OCI-LY7 (cell line): Measurements from ENCODE around the gene UBE2U. TPM values are rescaled to one million over a fixed set of nuclear protein-coding genes. Genes with fewer than 3 reads are reported as not detected.

Experiments
- Bru-seq: library from RNA; stranded (reverse); fragments of 400-500 nt; gene quantifications from one replicate; lab custom pipeline; 2021; lab: Mats Ljungman, UMichigan
- BruChase-seq, 2 experiments: library from RNA; stranded (reverse); fragments of 400-500 nt; gene quantifications; one replicate each; lab custom pipeline; 2021; lab: Mats Ljungman, UMichigan
- BruUV-seq: library from RNA; stranded (reverse); fragments of 400-500 nt; replicated peaks from 2 replicates; lab custom pipeline; 2021; lab: Mats Ljungman, UMichigan
- CTCF ChIA-PET: fragments of 300-600 bp; sonication (Branson Sonifier 250); formaldehyde crosslinking; loops from one replicate; lab custom pipeline; 2022; ENCODE audit warnings: antibody characterized with exemption; ENCODE audit not compliant: unreplicated experiment; lab: Charles Lee
- POLR2A ChIA-PET: fragments of 300-600 bp; sonication (Branson Sonifier 250); formaldehyde crosslinking; loops from one replicate; lab custom pipeline; 2022; ENCODE audit warnings: antibody characterized with exemption; lab: Charles Lee
- DNase-seq: peaks from one replicate; pipeline ENCODE4 v3.0.0-alpha.2; 2015; ENCODE audit warnings: low spot score
- H2AFZ ChIP-seq: fragments of 200-600 bp; sonication (generic), shearing (Covaris generic); 2 replicates; pipeline ENCODE4 v1.6.1; 2014; ENCODE audit warnings: mild to moderate bottlenecking, antibody characterized with exemption, low read length, moderate library complexity
- H3K27ac ChIP-seq: fragments of 200-600 bp; sonication (generic); 2 replicates; pipeline ENCODE4 v1.5.1; 2014; ENCODE audit warnings: mixed run types, low read depth, mild to moderate bottlenecking, moderate library complexity, low read length, inconsistent platforms; ENCODE audit not compliant: poor library complexity, severe bottlenecking
- H3K36me3 ChIP-seq: fragments of 200-600 bp; sonication (generic); 2 replicates; pipeline ENCODE4 v1.6.1; 2014; ENCODE audit warnings: mild to moderate bottlenecking, antibody characterized with exemption, low read length, moderate library complexity, mixed read lengths; ENCODE audit not compliant: insufficient read depth
- H3K4me1 ChIP-seq: fragments of 200-600 bp; sonication (generic); 2 replicates; pipeline ENCODE4 v1.5.1; 2014; ENCODE audit warnings: mild to moderate bottlenecking, low read length; ENCODE audit not compliant: insufficient read depth, poor library complexity, severe bottlenecking
- H3K4me2 ChIP-seq: fragments of 200-600 bp; sonication (generic); 2 replicates; pipeline ENCODE4 v1.6.1; 2014; ENCODE audit warnings: mild to moderate bottlenecking, low read length
- H3K4me3 ChIP-seq: fragments of 200-600 bp; sonication (generic); 2 replicates; pipeline ENCODE4 v1.5.1; 2014; ENCODE audit warnings: mild to moderate bottlenecking, low read depth, low read length; ENCODE audit not compliant: poor library complexity, severe bottlenecking
- H3K79me2 ChIP-seq: fragments of 200-600 bp; sonication (generic); 2 replicates; pipeline ENCODE4 v1.6.1; 2016; ENCODE audit warnings: low read depth, mild to moderate bottlenecking, low read length, moderate library complexity, mixed read lengths; ENCODE audit not compliant: insufficient read depth
- H3K9me2 ChIP-seq: fragments of 200-600 bp; sonication (generic); 2 replicates; pipeline ENCODE4 v1.6.1; 2016; ENCODE audit warnings: mild to moderate bottlenecking, low read length, mixed read lengths; ENCODE audit not compliant: insufficient read depth
- H3K9me3 ChIP-seq: fragments of 200-600 bp; sonication (generic); 2 replicates; pipeline ENCODE4 v1.6.1; 2014; ENCODE audit warnings: mild to moderate bottlenecking, mixed run types, low read length, mixed read lengths
- H4K20me1 ChIP-seq: fragments of 200-600 bp; sonication (generic); 2 replicates; pipeline ENCODE4 v1.6.1; 2014; ENCODE audit warnings: mild to moderate bottlenecking, antibody characterized with exemption, low read length, moderate library complexity, mixed read lengths; ENCODE audit not compliant: insufficient read depth
- EZH2phosphoT487 ChIP-seq: fragments of 200-600 bp; sonication (generic); IDR thresholded peaks from 2 replicates; pipeline ENCODE4 v1.6.1; 2018; ENCODE audit warnings: low read depth, borderline replicate concordance, mild to moderate bottlenecking, mixed run types, antibody characterized with exemption, low read length, moderate library complexity, mixed read lengths
- intact Hi-C: fragments of 100-400 bp; cut with micrococcal nuclease; formaldehyde crosslinking; loops from one replicate; pipeline ENCODE4 v1.10.0; 2022; ENCODE audit not compliant: unreplicated experiment
- long read RNA-seq: library from polyadenylated mRNA; stranded (forward); transcript quantifications from one replicate; pipeline ENCODE4 v2.0.0, GENCODE V29; 2022
- total RNA-seq, 2 experiments: library from RNA; depleted of rRNA in 1 of 2; stranded (reverse); fragments of >200 nt in 1 of 2; shearing (Covaris generic) in 1 of 2; gene quantifications; 2 replicates each; pipeline ENCODE4 v1.2.3, GENCODE V29; 2014 to 2022
- TF ChIP-seq, protein P1 (sequence below): fragments of 200-600 bp; sonication (generic); conservative IDR thresholded peaks from 2 replicates; pipeline ENCODE4 v1.5.1; 2014; ENCODE audit warnings: mild to moderate bottlenecking, antibody characterized with exemption, low read length, moderate library complexity, mixed read lengths

Gene UBE2U, protein sequence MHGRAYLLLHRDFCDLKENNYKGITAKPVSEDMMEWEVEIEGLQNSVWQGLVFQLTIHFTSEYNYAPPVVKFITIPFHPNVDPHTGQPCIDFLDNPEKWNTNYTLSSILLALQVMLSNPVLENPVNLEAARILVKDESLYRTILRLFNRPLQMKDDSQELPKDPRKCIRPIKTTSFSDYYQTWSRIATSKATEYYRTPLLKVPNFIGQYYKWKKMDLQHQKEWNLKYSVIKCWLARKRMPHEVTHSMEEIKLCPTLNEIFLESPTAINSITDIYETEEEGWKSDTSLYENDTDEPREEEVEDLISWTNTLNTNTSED
- total RNA-seq (2014; rRNA removed; shearing (Covaris generic)): not detected in 2 replicates
- total RNA-seq (2022): not detected in 2 replicates
- not detected for Bru-seq, nascent RNA
- not detected for BruChase-seq, experiment 1, labeled RNA remaining after a 6-hour chase
- BruChase-seq, experiment 2, labeled RNA remaining after a 2-hour chase: not detected
- long read RNA-seq: 0 reads

DNA sequence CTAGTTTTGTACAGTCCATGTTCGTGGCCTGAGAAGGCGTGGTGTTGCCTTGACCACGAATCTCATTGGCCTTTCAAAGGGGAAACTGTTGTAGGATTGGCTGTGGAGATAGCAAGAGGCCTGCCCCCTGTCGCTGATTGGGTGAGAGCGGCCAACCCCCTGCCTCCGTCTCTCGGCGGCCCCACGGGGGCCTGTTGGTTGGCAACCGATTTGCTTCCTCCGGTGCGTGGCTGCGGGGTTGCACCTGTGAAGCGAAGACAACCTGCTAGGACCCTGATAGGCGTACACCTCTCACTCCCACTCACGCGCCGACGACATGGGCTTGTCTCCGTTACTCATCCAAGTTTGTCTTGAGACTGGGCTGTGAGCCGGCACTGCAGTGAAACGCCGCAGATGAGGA is at the start of gene UBE2U:
Gene UBE2U (plus strand): TSS at position 204 of the 400 bp plus-strand sequence. CDS start 428 bp downstream, outside the sequence.
- intact Hi-C loops: no loop called here
- H3K4me3 ChIP-seq: no peak within 1 kb of the TSS
- TF ChIP-seq EZH2phosphoT487: no peak
- TF ChIP-seq, protein P1, sequence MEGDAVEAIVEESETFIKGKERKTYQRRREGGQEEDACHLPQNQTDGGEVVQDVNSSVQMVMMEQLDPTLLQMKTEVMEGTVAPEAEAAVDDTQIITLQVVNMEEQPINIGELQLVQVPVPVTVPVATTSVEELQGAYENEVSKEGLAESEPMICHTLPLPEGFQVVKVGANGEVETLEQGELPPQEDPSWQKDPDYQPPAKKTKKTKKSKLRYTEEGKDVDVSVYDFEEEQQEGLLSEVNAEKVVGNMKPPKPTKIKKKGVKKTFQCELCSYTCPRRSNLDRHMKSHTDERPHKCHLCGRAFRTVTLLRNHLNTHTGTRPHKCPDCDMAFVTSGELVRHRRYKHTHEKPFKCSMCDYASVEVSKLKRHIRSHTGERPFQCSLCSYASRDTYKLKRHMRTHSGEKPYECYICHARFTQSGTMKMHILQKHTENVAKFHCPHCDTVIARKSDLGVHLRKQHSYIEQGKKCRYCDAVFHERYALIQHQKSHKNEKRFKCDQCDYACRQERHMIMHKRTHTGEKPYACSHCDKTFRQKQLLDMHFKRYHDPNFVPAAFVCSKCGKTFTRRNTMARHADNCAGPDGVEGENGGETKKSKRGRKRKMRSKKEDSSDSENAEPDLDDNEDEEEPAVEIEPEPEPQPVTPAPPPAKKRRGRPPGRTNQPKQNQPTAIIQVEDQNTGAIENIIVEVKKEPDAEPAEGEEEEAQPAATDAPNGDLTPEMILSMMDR: no peak
- no peak within 1 kb of the TSS for H2AFZ ChIP-seq
- no peaks in the 10 kb centered on the region for H4K20me1 ChIP-seq
- no peak within 1 kb of the TSS for H3K27ac ChIP-seq
- POLR2A ChIA-PET: no interaction called here
- H3K36me3 ChIP-seq: no peaks in the 10 kb centered on the region
- no TSS peak for BruUV-seq
- CTCF ChIA-PET: no interaction called here
- no peak for DNase-seq
- no peaks in the 10 kb centered on the region for H3K4me1 ChIP-seq
- H3K9me3 ChIP-seq: no peaks in the 10 kb centered on the region
- H3K4me2 ChIP-seq: no peak within 1 kb of the TSS
- H3K9me2 ChIP-seq: no peaks in the 10 kb centered on the region
- H3K79me2 ChIP-seq: no peaks in the 10 kb centered on the region

DNA sequence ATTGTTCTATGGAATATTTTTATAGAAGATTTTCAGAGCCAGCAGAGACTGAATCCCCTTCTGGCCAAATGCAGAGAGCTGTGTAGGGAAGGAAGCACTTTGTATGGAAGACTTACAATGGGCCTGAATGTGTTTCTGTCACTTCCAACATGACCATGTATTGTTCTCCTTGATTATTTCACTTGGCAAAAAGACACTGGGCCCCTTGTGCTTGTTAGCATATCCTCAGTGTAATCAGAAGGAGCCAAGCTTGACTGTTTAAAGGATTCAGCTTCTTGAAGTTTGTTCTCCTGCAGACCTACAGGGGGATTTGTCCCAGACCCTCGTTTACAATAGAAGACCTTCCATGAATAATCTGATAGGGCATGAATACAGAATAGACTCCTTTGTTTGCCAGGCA is 48.1 kb upstream of the UBE2U start:
- TF ChIP-seq EZH2phosphoT487: no peak
- TF ChIP-seq, protein P1: no peak
- no peaks in the 10 kb centered on the region for H3K36me3 ChIP-seq
- H3K4me1 ChIP-seq: no peaks in the 10 kb centered on the region
- DNase-seq: no peak
- ChIA-PET CTCF (no interaction called here), POLR2A (no interaction called here)
- H3K79me2 ChIP-seq: no peaks in the 10 kb centered on the region
- H3K4me2 ChIP-seq: no peak overlapping the region
- H3K27ac ChIP-seq: no peak overlapping the region
- H3K4me3 ChIP-seq: no peak overlapping the region
- H2AFZ ChIP-seq: no peak overlapping the region
- H3K9me3 ChIP-seq: no peaks in the 10 kb centered on the region
- BruUV-seq: no TSS peak
- no peaks in the 10 kb centered on the region for H4K20me1 ChIP-seq
- H3K9me2 ChIP-seq: no peaks in the 10 kb centered on the region
- intact Hi-C loops: no loop called here

DNA sequence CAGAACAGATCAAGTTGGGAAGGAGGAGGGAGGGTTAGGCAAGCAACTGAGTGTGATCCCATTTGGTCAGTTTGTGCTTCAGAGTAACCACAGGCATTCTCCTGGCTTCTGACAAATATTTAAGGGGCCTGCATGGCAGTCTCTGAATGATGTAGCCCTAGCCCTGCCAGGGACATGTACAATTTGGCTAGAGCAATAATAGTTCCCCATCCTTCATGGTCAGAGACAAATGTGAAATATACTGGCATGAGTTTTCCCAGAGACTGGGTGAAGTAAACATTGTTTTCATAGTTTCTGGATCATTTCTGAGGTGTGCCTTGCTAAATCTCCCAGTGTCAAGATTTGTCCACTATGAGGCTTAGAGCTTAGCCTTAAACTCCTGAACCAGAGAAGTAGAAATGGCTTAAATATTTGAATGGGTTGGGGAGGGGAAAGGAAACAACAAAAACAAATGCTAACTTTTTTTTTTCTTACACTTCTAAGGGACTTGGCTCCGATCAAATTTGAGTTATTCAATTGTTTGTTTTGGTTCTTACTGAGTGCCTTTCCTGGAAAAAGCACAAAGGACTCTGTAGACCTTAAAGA is 42.0 kb upstream of the UBE2U start:
- no peaks in the 10 kb centered on the region for H3K9me2 ChIP-seq
- H3K27ac ChIP-seq: no peak overlapping the region
- no peaks in the 10 kb centered on the region for H4K20me1 ChIP-seq
- CTCF ChIA-PET: no interaction called here
- H3K9me3 ChIP-seq: no peaks in the 10 kb centered on the region
- no peak overlapping the region for H2AFZ ChIP-seq
- intact Hi-C loops: no loop called here
- H3K36me3 ChIP-seq: no peaks in the 10 kb centered on the region
- no TSS peak for BruUV-seq
- no peak overlapping the region for H3K4me3 ChIP-seq
- DNase-seq: no peak
- POLR2A ChIA-PET: no interaction called here
- TF ChIP-seq, protein P1: no peak
- TF ChIP-seq EZH2phosphoT487: no peak
- no peak overlapping the region for H3K4me2 ChIP-seq
- no peaks in the 10 kb centered on the region for H3K4me1 ChIP-seq
- no peaks in the 10 kb centered on the region for H3K79me2 ChIP-seq
